HepG2 (cell line): ENCODE measurements around the gene CCND1. TPM values are rescaled to one million over a fixed set of nuclear protein-coding genes. Genes with fewer than 3 reads are reported as not detected.
"Not testable (repeated sequence)": the region's sequence is repeated elsewhere in the genome, so short reads cannot be mapped to it uniquely, and the experiment has no call there.

ENCODE experiments used
- ELF3 ChIP-seq: IDR thresholded peaks from 2 replicates; pipeline ENCODE4 v1.6.1; 2016; ENCODE audit warnings: missing genetic modification reagents, missing compliant biosample characterization
- FOXK1 ChIP-seq: sonication (generic); formaldehyde crosslinking; IDR thresholded peaks from 2 replicates; pipeline ENCODE4 v1.4.0; 2020; ENCODE audit warnings: low read depth, missing genetic modification reagents, borderline replicate concordance
- FOXP4 ChIP-seq: sonication (generic); formaldehyde crosslinking; IDR thresholded peaks from 2 replicates; pipeline ENCODE4 v1.4.0; 2020; ENCODE audit warnings: missing genetic modification reagents
- HDAC1 ChIP-seq: sonication (generic); formaldehyde crosslinking; IDR thresholded peaks from 2 replicates; pipeline ENCODE4 v1.5.1; 2020; ENCODE audit warnings: mild to moderate bottlenecking, missing genetic modification reagents
- IKZF5 ChIP-seq: IDR thresholded peaks from 2 replicates; pipeline ENCODE4 v1.6.1; 2018; ENCODE audit warnings: missing genetic modification reagents, mild to moderate bottlenecking, missing compliant biosample characterization
- ISL2 ChIP-seq: sonication (generic); formaldehyde crosslinking; IDR thresholded peaks from 2 replicates; pipeline ENCODE4 v1.5.0; 2020; ENCODE audit warnings: missing genetic modification reagents
- KLF6 ChIP-seq: IDR thresholded peaks from 2 replicates; pipeline ENCODE4 v1.8.0; 2016; ENCODE audit warnings: missing biosample characterization, missing genetic modification reagents
- NFKBIZ ChIP-seq: IDR thresholded peaks from 2 replicates; pipeline ENCODE4 v1.6.1; 2018; ENCODE audit warnings: missing genetic modification reagents, missing compliant biosample characterization
- ONECUT2 ChIP-seq: sonication (generic); formaldehyde crosslinking; IDR thresholded peaks from 2 replicates; pipeline ENCODE4 v1.4.0; 2020; ENCODE audit warnings: missing genetic modification reagents
- SOX5 ChIP-seq: IDR thresholded peaks from 2 replicates; pipeline ENCODE4 v1.6.1; 2016; ENCODE audit warnings: borderline replicate concordance
- SOX6 ChIP-seq, 2 experiments: fragments of 450-650 bp in 1 of 2; sonication (generic) in 1 of 2; formaldehyde crosslinking in 1 of 2; IDR thresholded peaks; 2 replicates each; pipeline versions ENCODE4 v1.4.0 to v1.6.1; 2017 to 2020; ENCODE audit warnings: antibody characterized with exemption in 1 of 2, mild to moderate bottlenecking in 1 of 2, missing genetic modification reagents in 1 of 2
- TEAD3 ChIP-seq: optimal IDR thresholded peaks from 2 replicates; pipeline ENCODE3; 2016; ENCODE audit warnings: borderline replicate concordance
- ZBTB10 ChIP-seq: sonication (generic); formaldehyde crosslinking; IDR thresholded peaks from 2 replicates; pipeline ENCODE4 v1.4.0; 2020; ENCODE audit warnings: missing genetic modification reagents, borderline replicate concordance
- ZNF121 ChIP-seq: sonication (generic); formaldehyde crosslinking; IDR thresholded peaks from 2 replicates; pipeline ENCODE4 v1.5.0; 2020; ENCODE audit warnings: mild to moderate bottlenecking, missing genetic modification reagents
- polyA plus RNA-seq, 8 experiments: library from polyadenylated mRNA; depleted of rRNA in 3 of 8; stranded (reverse) in 7 of 8; unstranded in 1 of 8; fragments of >200 nt; fragmentation: Illumina TruSeq in 4 of 8; extraction: Trizol in 4 of 8; gene quantifications; 2 replicates each; pipeline versions ENCODE4 v1.2.1 to v1.2.3, GENCODE V29; 2011 to 2016; ENCODE audit warnings: low read depth in 4 of 8, missing spikeins in 1 of 8, mixed read lengths in 1 of 8; ENCODE audit not compliant: insufficient read depth in 1 of 8
- total RNA-seq, 5 experiments: library from RNA; depleted of rRNA; stranded (reverse); fragments of >200 nt; fragmentation: Illumina TruSeq; extraction: Trizol; gene quantifications; 2 replicates each; pipeline ENCODE4 v1.2.3, GENCODE V29; 2016; ENCODE audit warnings: low read depth in 1 of 5
- TF ChIP-seq, protein P1 (sequence below): sonication (generic); formaldehyde crosslinking; IDR thresholded peaks from 2 replicates; pipeline ENCODE4 v1.4.0; 2020; ENCODE audit warnings: missing genetic modification reagents
- TF ChIP-seq, protein P2 (sequence below): sonication (generic); formaldehyde crosslinking; IDR thresholded peaks from 2 replicates; pipeline ENCODE4 v1.4.0; 2020; ENCODE audit warnings: missing genetic modification reagents, borderline replicate concordance

The CCND1 gene
- total and polyA plus RNA-seq, 2 of the 13 experiments (the other 11 are each of a cell fraction or from before 2014, with no cell fraction given): 107 to 136 TPM

GRCh38 chr11:69687969-69688771 lies 47.2 kb downstream of the CCND1 start (continued):
- TF ChIP-seq, protein P1, sequence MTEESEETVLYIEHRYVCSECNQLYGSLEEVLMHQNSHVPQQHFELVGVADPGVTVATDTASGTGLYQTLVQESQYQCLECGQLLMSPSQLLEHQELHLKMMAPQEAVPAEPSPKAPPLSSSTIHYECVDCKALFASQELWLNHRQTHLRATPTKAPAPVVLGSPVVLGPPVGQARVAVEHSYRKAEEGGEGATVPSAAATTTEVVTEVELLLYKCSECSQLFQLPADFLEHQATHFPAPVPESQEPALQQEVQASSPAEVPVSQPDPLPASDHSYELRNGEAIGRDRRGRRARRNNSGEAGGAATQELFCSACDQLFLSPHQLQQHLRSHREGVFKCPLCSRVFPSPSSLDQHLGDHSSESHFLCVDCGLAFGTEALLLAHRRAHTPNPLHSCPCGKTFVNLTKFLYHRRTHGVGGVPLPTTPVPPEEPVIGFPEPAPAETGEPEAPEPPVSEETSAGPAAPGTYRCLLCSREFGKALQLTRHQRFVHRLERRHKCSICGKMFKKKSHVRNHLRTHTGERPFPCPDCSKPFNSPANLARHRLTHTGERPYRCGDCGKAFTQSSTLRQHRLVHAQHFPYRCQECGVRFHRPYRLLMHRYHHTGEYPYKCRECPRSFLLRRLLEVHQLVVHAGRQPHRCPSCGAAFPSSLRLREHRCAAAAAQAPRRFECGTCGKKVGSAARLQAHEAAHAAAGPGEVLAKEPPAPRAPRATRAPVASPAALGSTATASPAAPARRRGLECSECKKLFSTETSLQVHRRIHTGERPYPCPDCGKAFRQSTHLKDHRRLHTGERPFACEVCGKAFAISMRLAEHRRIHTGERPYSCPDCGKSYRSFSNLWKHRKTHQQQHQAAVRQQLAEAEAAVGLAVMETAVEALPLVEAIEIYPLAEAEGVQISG: peak; percentile 34; the same call in 1 of the 2 replicates
- TF ChIP-seq ONECUT2 (CRISPR knock-in tag): peak; percentile 96
- TF ChIP-seq SOX6 (IDR thresholded peaks at IDR 0.05): not testable (repeated sequence)
- TF ChIP-seq SOX6 (CRISPR knock-in tag; IDR thresholded peaks at IDR 0.05): peak; percentile 86
- TF ChIP-seq TEAD3 (CRISPR knock-in tag): peak; percentile 80
- TF ChIP-seq ISL2 (CRISPR knock-in tag): peak; percentile 29; the same call in 1 of the 2 replicates
- peak; percentile 70; the same call in 1 of the 2 replicates for TF ChIP-seq KLF6 (CRISPR knock-in tag)
- peak; percentile 39; the same call in 1 of the 2 replicates for TF ChIP-seq HDAC1
- TF ChIP-seq, protein P2, sequence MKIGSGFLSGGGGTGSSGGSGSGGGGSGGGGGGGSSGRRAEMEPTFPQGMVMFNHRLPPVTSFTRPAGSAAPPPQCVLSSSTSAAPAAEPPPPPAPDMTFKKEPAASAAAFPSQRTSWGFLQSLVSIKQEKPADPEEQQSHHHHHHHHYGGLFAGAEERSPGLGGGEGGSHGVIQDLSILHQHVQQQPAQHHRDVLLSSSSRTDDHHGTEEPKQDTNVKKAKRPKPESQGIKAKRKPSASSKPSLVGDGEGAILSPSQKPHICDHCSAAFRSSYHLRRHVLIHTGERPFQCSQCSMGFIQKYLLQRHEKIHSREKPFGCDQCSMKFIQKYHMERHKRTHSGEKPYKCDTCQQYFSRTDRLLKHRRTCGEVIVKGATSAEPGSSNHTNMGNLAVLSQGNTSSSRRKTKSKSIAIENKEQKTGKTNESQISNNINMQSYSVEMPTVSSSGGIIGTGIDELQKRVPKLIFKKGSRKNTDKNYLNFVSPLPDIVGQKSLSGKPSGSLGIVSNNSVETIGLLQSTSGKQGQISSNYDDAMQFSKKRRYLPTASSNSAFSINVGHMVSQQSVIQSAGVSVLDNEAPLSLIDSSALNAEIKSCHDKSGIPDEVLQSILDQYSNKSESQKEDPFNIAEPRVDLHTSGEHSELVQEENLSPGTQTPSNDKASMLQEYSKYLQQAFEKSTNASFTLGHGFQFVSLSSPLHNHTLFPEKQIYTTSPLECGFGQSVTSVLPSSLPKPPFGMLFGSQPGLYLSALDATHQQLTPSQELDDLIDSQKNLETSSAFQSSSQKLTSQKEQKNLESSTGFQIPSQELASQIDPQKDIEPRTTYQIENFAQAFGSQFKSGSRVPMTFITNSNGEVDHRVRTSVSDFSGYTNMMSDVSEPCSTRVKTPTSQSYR (CRISPR knock-in tag): peak; percentile 35; the same call in 1 of the 2 replicates
- TF ChIP-seq FOXP4 (CRISPR knock-in tag): peak; percentile 49; the same call in 1 of the 2 replicates
- TF ChIP-seq SOX5 (CRISPR knock-in tag): peak; percentile 78; the same call in 1 of the 2 replicates
- 0 out of 2 replicates have a peak, but pooled peaks have one; percentile 47 for TF ChIP-seq ZBTB10 (CRISPR knock-in tag)
- TF ChIP-seq IKZF5 (CRISPR knock-in tag): 0 out of 2 replicates have a peak, but pooled peaks have one; percentile 38
- 0 out of 2 replicates have a peak, but pooled peaks have one; percentile 27 for TF ChIP-seq NFKBIZ
- peak; percentile 95 for TF ChIP-seq ZNF121 (CRISPR knock-in tag)
- peak; percentile 46; the same call in 1 of the 2 replicates for TF ChIP-seq FOXK1
- TF ChIP-seq ELF3 (CRISPR knock-in tag): 0 out of 2 replicates have a peak, but pooled peaks have one; percentile 9
